DOHH2 (cell line): ENCODE data around the gene ZBED1.

Experiments
- H3F3A ChIP-seq: fragments of 200-600 bp; sonication (generic), shearing (Covaris generic); 2 replicates; pipeline ENCODE4 v1.6.0; 2016; ENCODE audit warnings: antibody characterized with exemption, mild to moderate bottlenecking; ENCODE audit not compliant: control insufficient read depth, insufficient read depth
- H3K27ac ChIP-seq: fragments of 200-600 bp; sonication (generic); 2 replicates; pipeline ENCODE4 v1.5.1; 2014; ENCODE audit warnings: low read depth, mild to moderate bottlenecking, low read length, moderate library complexity
- H3K27me3 ChIP-seq: fragments of 200-600 bp; sonication (generic); 2 replicates; pipeline ENCODE4 v1.6.1; 2014; ENCODE audit warnings: mild to moderate bottlenecking, low read length, mixed read lengths; ENCODE audit not compliant: control insufficient read depth
- H3K36me3 ChIP-seq: fragments of 200-600 bp; sonication (generic); 2 replicates; pipeline ENCODE4 v1.6.1; 2014; ENCODE audit warnings: mild to moderate bottlenecking, low read length, moderate library complexity, mixed read lengths; ENCODE audit not compliant: control insufficient read depth
- H3K4me1 ChIP-seq: fragments of 200-600 bp; sonication (generic); 2 replicates; pipeline ENCODE4 v1.6.1; 2014; ENCODE audit warnings: mild to moderate bottlenecking, low read length, mixed read lengths; ENCODE audit not compliant: control insufficient read depth
- H3K4me2 ChIP-seq: fragments of 200-600 bp; sonication (generic); 2 replicates; pipeline ENCODE4 v1.6.0; 2014; ENCODE audit warnings: mild to moderate bottlenecking, low read length, moderate library complexity
- H3K4me3 ChIP-seq: fragments of 200-600 bp; sonication (generic); 2 replicates; pipeline ENCODE4 v1.5.1; 2014; ENCODE audit warnings: mild to moderate bottlenecking, low read length, mixed read lengths
- H3K79me2 ChIP-seq: fragments of 200-600 bp; sonication (generic); 2 replicates; pipeline ENCODE4 v1.6.1; 2014; ENCODE audit warnings: mild to moderate bottlenecking, low read length, mixed read lengths; ENCODE audit not compliant: control insufficient read depth
- H3K9me2 ChIP-seq: fragments of 200-600 bp; sonication (generic); replicated peaks from 2 replicates; pipeline ENCODE4 v1.6.1; 2014; ENCODE audit warnings: mild to moderate bottlenecking, low read length, mixed read lengths; ENCODE audit not compliant: control insufficient read depth
- H3K9me3 ChIP-seq: fragments of 200-600 bp; sonication (generic); 2 replicates; pipeline ENCODE4 v1.6.1; 2014; ENCODE audit warnings: antibody characterized with exemption, low read length, mixed read lengths; ENCODE audit not compliant: control insufficient read depth, insufficient read depth
- H4K20me1 ChIP-seq: fragments of 200-600 bp; sonication (generic); 2 replicates; pipeline ENCODE4 v1.6.0; 2014; ENCODE audit warnings: low read depth, mild to moderate bottlenecking, antibody characterized with exemption, low read length, moderate library complexity; ENCODE audit not compliant: control insufficient read depth, insufficient read depth
- EZH2phosphoT487 ChIP-seq: fragments of 200-600 bp; sonication (generic); IDR thresholded peaks from 2 replicates; pipeline ENCODE4 v1.6.1; 2017; ENCODE audit warnings: borderline replicate concordance, mild to moderate bottlenecking, antibody characterized with exemption, low read length, moderate library complexity, mixed read lengths
- TF ChIP-seq, protein P1 (sequence below): fragments of 200-600 bp; sonication (generic); IDR thresholded peaks from one replicate; pipeline ENCODE4 v1.5.1; 2014; ENCODE audit warnings: antibody characterized with exemption, mild to moderate bottlenecking, low read depth, low read length; ENCODE audit not compliant: poor library complexity, severe bottlenecking

The ZBED1 gene

DNA sequence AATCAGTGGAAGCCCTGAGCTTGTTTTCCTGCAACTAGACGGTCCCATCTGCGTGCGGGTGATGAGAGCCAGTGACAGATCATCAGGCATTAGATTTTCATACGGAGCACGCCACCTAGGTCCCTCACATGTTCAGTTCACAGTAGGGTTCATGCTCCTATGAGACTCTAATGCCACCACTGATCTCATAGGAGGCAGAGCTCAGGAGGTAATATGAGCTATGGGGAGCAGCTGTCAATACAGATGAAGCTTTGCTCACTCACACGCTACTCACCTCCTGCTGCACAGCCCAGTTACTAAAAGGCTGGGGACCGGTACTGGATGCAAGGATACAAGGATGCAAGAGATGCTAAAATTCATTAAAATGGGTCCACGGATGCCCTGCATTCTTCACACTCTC is 61.2 kb downstream of the ZBED1 start:
- peaks cover 5% of the 10 kb centered on the region; the same call in 1 of the 2 replicates for H3K36me3 ChIP-seq
- no peak for TF ChIP-seq EZH2phosphoT487
- TF ChIP-seq, protein P1, sequence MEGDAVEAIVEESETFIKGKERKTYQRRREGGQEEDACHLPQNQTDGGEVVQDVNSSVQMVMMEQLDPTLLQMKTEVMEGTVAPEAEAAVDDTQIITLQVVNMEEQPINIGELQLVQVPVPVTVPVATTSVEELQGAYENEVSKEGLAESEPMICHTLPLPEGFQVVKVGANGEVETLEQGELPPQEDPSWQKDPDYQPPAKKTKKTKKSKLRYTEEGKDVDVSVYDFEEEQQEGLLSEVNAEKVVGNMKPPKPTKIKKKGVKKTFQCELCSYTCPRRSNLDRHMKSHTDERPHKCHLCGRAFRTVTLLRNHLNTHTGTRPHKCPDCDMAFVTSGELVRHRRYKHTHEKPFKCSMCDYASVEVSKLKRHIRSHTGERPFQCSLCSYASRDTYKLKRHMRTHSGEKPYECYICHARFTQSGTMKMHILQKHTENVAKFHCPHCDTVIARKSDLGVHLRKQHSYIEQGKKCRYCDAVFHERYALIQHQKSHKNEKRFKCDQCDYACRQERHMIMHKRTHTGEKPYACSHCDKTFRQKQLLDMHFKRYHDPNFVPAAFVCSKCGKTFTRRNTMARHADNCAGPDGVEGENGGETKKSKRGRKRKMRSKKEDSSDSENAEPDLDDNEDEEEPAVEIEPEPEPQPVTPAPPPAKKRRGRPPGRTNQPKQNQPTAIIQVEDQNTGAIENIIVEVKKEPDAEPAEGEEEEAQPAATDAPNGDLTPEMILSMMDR = no peak
- H3K27me3 ChIP-seq = no peaks in the 10 kb centered on the region
- peaks cover 5% of the 10 kb centered on the region for H3K4me1 ChIP-seq
- no peak overlapping the region for H3K4me3 ChIP-seq
- H3K9me2 ChIP-seq = no peaks in the 10 kb centered on the region
- no peaks in the 10 kb centered on the region for H3K9me3 ChIP-seq
- H3K27ac ChIP-seq = no peak overlapping the region
- no peak overlapping the region for H3K4me2 ChIP-seq
- no peaks in the 10 kb centered on the region for H4K20me1 ChIP-seq
- peaks cover 3% of the 10 kb centered on the region; the same call in 1 of the 2 replicates for H3K79me2 ChIP-seq
- H3F3A ChIP-seq = no peaks in the 10 kb centered on the region
